Suprapubic skin (tissue), 4 donors: ENCODE data around the gene SLC16A10.

Experiments
- POLR2A ChIP-seq, 2 donors: fragments of 450-650 bp; IDR thresholded peaks; one replicate each; pipeline ENCODE4 v1.6.1; 2017; ENCODE audit warnings: antibody characterized with exemption in 2 of 2, mild to moderate bottlenecking in 2 of 2, moderate library complexity in 2 of 2
- POLR2AphosphoS5 ChIP-seq, 3 donors: sonication (generic); formaldehyde crosslinking; IDR thresholded peaks; one replicate each; pipeline ENCODE4 v1.6.1; 2017; ENCODE audit warnings: antibody characterized with exemption in 3 of 3
- TF ChIP-seq, protein P1 (sequence below), 2 donors: fragments of 200-600 bp in 1 of 2; fragments of 450-650 bp in 1 of 2; sonication (generic) in 1 of 2; IDR thresholded peaks; one replicate each; pipeline ENCODE4 v1.5.1; 2016 to 2019; ENCODE audit warnings: antibody characterized with exemption in 2 of 2, mild to moderate bottlenecking in 1 of 2, moderate library complexity in 1 of 2

DNA sequence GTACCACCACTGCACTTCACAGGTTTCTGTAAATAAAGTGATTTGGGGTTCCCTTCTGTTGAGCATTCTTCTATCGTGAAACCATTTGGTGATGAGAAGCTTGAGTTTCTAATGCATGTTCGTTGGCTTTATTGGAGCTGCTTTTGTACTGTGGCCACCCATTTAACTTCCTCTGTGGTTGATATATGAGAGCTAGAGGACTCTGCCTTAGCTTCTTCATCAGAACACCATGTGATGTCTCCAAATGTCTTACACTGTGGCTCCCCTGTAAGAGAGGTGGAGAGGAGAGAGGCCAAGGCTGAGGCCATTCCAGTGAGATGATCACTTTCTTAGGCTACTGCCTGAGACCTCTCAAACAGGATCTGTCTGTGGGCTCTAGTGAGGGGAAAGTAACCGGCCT lies 114.5 kb downstream of the SLC16A10 start:
- TF ChIP-seq, protein P1, sequence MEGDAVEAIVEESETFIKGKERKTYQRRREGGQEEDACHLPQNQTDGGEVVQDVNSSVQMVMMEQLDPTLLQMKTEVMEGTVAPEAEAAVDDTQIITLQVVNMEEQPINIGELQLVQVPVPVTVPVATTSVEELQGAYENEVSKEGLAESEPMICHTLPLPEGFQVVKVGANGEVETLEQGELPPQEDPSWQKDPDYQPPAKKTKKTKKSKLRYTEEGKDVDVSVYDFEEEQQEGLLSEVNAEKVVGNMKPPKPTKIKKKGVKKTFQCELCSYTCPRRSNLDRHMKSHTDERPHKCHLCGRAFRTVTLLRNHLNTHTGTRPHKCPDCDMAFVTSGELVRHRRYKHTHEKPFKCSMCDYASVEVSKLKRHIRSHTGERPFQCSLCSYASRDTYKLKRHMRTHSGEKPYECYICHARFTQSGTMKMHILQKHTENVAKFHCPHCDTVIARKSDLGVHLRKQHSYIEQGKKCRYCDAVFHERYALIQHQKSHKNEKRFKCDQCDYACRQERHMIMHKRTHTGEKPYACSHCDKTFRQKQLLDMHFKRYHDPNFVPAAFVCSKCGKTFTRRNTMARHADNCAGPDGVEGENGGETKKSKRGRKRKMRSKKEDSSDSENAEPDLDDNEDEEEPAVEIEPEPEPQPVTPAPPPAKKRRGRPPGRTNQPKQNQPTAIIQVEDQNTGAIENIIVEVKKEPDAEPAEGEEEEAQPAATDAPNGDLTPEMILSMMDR (IDR thresholded peaks at IDR 0.05) = no peak
- TF ChIP-seq POLR2A (IDR thresholded peaks at IDR 0.05) (no peak), POLR2AphosphoS5 (IDR thresholded peaks at IDR 0.05) (no peak)
